HG02943 (cell line): ENCODE results near the gene KCTD13.

ENCODE experiments used
- ATAC-seq: cut with Tn5 transposase; IDR thresholded peaks from one replicate; pipeline ENCODE4 v1.9.1; 2021; ENCODE audit warnings: mild to moderate bottlenecking, low read depth, moderate library complexity; ENCODE audit not compliant: unreplicated experiment

KCTD13 gene

GRCh38 chr16:29908719-29909220 lies 17.3 kb downstream of the KCTD13 start:
- ATAC-seq, result no peak

- ATAC-seq, result no peak
Observed at GRCh38 chr16:29907973-29908372, 18.1 kb downstream of the KCTD13 start.

DNA sequence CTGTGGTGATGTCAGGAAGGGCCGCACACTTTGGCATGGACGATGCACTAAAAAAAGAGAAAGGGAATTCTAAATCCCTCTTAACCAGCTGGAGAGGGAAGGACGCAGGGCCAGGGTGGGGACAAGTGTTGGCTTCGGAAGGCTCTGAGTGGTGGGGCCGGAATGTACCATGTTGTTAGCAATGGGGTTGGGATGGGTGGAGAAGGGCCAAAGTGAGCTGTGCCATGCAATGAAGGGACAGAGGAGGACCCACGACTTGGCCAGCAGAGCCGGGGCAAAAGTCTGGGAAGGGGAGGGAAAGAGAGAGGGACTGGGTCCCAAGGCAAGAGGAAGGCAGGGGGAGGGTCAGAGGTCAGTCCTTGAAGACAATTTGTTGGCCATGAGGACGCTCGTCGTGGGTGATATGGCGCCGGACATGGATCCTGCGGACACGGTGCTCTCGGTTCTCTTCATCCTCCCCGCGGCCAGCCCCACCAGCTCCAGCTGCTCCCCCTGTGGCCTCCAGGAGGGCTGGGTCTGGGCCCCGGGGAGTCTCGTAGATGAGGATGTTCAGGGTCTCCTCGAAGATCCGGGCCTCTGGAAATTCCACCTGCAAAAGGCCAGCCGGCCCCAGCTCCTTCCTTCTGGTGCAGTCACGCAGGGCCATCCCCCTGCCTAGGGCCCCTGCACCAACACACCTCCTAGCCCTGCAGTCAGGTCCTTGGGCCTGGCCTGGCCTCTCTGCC lies 19.3 kb downstream of the KCTD13 start:
- no peak for ATAC-seq

DNA sequence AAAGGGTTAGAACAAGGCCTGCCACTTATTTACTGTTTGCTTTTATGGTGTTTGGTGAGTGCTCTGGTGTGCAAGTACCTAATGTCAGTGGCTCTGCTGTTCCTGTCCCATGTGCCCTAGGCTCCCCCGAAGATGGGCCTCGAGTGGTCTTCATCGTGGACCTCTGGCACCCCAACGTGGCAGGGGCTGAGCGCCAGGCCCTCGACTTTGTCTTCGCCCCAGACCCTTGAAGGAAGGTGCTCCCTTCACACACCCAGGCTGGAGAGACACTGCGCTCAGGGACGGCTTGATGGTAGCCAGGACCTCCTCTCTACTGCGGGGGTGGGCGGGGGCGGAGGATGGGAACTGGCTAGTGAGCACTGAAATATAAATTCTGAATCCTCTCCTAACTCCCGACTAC lies 20.4 kb downstream of the KCTD13 start:
- no peak for ATAC-seq

DNA sequence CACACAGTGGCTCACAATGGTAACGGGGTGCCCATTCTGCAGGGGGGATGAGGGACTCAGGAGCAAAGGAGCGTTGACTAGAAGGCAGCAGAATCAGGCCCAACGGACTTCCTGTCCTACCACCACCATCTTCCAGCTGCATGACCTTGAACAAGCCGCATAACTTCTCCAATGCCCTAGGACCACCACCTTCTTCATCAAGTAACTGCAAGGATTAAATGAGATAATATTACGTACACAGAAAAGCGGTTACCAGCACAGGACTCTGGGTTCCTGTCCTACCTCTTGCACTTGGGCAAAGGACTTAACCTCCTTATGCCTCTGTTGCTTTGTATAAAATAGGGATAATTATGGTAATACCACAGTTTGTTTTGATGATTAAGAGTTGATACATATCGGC lies 21.1 kb downstream of the KCTD13 start:
- no peak for ATAC-seq

DNA sequence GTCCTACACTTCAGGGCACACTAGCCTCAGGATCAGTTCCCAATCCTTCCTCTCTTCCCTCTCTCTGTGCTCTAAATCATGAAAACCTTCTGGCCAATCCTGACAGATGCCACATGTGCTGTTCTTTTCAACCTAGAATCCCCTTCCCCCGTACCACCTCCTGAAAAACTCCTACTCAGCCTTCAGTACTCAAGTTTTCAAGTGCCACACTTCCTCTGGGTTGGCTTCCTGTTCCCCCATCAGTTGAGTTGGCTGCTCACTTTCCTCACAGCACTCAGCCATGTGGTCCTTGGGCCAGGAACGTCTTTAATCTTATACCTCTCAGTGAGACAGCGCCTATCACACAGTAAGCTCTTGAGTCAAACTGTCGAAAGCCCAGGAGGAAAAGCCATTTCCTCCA lies 22.4 kb downstream of the KCTD13 start:
- ATAC-seq, result no peak

- ATAC-seq, result no peak
Observed at GRCh38 chr16:29901607-29901945, 24.4 kb downstream of the KCTD13 start.

- ATAC-seq, result no peak
Observed at GRCh38 chr16:29900888-29901606, 25.0 kb downstream of the KCTD13 start.

GRCh38 chr16:29900102-29900887 lies 25.7 kb downstream of the KCTD13 start, which contains the start of gene ASPHD1:
Gene ASPHD1, plus strand, starts transcription at chr16:29900488. Its CDS starts 484 bp downstream, at chr16:29900972.
- ATAC-seq, result no peak

DNA sequence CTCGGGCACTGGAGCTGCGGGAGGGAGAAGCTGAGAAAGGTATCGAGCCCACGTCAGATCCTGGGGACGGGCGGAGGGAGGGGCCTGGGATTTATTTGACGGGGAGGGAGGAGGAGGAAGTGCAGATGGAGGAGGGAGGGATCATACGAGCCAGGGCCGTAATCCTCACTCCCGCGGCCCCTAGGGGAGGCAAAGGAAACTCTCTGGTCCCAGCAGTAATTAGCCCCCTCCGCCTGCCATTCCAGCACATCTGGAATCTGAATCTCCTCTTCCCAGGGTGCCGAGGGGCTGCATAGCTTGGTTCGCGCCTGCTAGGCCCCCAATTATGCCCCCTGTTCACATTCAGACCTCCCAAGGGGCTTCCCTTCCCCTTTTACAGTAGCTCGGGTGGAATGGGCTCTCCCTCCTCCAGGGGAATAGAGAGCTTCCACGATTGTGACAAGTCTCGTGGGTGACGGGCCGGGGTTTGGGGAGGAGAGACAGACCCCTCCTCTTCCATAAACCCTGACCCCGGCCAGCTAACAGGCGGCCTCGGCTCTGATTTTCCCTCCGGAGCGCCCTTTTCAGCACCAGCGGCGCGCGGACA lies 26.4 kb downstream of the KCTD13 start, which contains the start of gene SEZ6L2:
SEZ6L2 (minus strand) TSS at position 35 of the 586 bp plus-strand sequence. CDS start 531 bp downstream, outside the sequence.
- ATAC-seq, result no peak

GRCh38 chr16:29898804-29899515 lies 27.1 kb downstream of the KCTD13 start:
- no peak for ATAC-seq

GRCh38 chr16:29898135-29898803 lies 27.8 kb downstream of the KCTD13 start:
- ATAC-seq, result no peak

- no peak for ATAC-seq
Observed at GRCh38 chr16:29897333-29897732, 28.7 kb downstream of the KCTD13 start.

DNA sequence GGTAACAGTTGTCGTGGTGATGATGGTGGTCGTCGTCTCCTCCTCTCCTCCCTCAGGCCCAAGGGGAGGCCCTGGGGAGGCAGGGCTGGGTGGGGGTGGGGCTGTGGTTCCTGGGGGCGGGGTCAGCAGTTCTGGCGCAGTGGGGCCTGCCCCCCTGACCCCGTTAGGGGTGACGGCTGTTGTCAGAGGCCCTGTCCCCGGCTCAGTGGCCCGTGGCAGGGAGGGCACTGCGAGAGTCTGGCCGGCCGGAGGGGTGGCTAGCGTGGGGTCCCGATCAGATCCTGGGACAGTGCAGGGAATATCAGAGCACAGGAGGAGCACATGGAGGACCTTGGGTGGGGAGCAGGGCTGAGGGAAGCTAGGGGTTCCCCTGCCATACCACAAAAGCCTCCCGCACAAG lies 29.2 kb downstream of the KCTD13 start:
- ATAC-seq, result no peak

GRCh38 chr16:29894352-29894751 lies 31.7 kb downstream of the KCTD13 start:
- ATAC-seq, result no peak

DNA sequence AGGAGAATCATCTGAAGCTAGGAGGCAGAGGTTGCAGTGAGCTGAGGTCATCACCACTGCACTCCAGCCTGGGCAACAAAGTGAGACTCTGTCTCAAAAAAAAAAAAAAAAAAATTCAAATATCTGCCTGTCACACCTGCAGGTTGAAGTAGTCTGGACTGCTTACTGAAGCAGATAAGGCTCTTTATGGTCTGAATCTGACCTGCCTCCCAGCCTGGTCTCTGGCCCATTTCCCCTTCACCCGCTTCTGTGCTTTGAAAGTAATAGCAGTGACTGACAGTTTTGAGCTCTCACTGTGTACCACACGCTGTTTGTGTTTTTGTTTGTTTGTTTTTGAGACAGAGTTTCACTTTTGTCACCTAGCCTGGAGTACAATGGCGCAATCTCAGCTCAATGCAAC lies 32.5 kb downstream of the KCTD13 start:
- no peak for ATAC-seq

- ATAC-seq, result no peak
Observed at GRCh38 chr16:29892458-29892813, 33.6 kb downstream of the KCTD13 start.

- ATAC-seq, result no peak
Observed at GRCh38 chr16:29891525-29892457, 34.2 kb downstream of the KCTD13 start.
